GM18867 (cell line): ENCODE measurements around the gene LRP11.
"Not testable (repeated sequence)": the region's sequence is repeated elsewhere in the genome, so short reads cannot be mapped to it uniquely, and the experiment has no call there.

Experiments used
- ATAC-seq: cut with Tn5 transposase; IDR thresholded peaks from one replicate; pipeline ENCODE4 v1.9.1; 2021; ENCODE audit warnings: mild to moderate bottlenecking, moderate library complexity; ENCODE audit not compliant: unreplicated experiment

LRP11 gene

DNA sequence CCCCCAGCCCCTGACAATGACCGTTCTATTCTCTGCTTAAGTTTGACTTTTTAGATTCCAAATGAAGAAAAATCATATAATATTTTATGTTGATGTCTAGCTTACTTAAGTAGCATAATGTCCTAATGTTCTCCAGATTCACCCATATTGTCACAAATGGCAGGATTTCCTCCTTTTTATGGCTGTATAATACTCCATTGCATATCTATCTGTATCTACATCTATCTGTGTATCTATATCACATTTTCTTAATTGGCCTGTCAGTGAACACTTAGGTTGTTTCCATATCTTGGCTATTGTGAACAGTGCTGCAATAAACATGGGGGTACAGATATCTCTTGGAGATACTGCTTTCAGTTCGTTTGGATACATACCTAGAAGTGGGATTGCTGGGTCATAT, 7.0 kb upstream of the LRP11 start:
- ATAC-seq, result no peak

DNA sequence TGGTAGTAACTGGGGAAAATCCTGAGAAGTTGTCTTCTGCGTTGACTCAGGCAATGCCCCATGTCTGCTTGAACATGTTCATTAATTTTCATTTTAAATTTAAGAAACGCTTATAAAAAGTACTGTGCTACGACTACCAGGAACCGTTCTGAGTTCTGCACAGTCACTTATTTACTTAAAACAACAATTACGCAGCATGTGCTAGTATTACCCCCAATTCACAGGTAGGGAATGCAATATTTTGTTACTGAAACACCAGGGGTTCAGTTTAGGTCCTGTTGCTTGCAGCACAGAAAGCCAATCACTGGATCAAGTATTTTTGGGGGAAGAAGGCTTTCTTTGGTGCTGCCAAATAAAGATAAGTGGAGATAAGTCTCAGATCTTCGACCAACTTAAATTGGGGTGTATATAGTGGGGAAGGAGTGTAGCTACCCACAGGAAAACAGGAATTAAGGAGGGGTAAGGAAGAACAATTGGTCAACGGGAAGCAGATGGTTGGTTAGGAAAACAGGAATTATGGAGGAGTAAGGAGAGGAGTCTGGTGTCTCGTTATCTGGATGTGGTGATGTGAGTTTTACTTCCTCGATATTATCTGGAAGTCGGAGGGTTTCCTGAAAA, 5.2 kb upstream of the LRP11 start:
- no peak for ATAC-seq

DNA sequence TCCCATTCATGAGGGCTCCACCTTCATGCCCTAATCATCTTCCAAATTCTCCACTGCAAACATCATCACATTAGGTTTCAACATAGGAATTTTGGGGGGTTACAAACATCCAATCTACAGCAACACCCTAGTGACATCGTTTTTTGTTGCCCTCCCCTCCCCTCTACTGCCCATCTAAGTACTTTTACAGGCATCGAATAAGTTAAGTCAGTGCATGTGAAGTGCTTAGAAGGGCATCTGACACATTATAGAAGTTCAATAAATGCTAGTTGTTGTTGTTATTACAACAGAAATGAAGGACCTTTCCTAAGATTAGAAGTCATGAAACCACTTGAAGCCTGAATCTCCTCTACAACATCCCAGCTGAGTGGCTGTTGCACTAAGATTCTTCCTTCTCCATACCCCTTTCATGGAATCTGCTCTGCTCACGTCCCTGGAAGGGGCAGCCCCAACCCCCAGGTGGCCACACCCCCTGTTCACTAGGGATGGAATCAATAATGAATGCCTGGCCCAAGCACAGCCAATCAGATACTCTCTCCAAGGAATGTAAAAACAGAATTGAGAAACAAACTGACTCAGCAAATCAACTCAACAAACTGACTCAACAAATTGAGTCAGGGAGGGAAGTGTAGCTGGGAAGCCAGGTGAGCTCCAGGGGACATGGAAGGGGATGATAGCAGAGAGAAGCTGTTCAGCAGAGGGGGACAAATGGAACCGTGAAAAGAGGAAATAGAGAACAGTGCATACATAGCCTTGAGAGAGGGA, 3.9 kb upstream of the LRP11 start:
- ATAC-seq, result no peak

GRCh38 chr6:149864578-149865535, 698 bp upstream of the LRP11 start:
- peak; percentile 26 for ATAC-seq

GRCh38 chr6:149862922-149863697, 1.0 kb downstream of the LRP11 start:
- ATAC-seq, result peak; percentile 30

DNA sequence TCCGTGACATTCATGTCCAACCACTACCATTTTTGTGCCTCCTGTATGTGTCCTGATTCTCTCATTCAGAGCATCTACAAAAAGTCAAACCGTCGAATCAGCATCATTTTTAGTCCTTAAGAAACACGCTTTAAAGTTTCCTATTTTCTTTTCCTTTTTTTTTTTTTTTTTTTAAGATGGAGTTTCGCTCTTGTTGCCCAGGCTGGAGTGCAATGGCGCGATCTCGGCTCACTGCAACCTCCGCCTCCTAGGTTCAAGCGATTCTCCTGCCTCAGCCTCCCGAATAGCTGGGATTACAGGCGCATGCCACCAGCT, 1.8 kb downstream of the LRP11 start:
- ATAC-seq, result not testable (repeated sequence)

- ATAC-seq, result no peak
These were observed 2.3 kb downstream of the LRP11 start for GRCh38 chr6:149861603-149862423.

GRCh38 chr6:149860834-149861602, 3.1 kb downstream of the LRP11 start:
- ATAC-seq, result no peak

DNA sequence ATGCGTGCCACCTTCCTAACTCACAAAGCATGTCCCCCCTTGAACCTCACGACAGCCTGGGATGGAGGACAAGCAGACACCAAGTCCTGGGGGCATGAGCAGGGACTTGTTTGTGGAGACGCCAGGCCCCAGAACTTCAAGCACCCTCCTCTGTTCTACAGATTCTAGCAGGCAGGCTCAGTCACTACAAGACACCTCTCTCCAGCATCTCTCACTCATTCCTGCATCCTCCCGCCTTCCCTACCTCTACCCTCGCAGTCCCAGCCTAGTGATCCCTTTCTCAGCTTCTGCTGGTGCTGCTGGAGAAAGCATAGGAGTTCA, 3.7 kb downstream of the LRP11 start:
- no peak for ATAC-seq

- no peak for ATAC-seq
These were observed 4.2 kb downstream of the LRP11 start for GRCh38 chr6:149859938-149860337.

DNA sequence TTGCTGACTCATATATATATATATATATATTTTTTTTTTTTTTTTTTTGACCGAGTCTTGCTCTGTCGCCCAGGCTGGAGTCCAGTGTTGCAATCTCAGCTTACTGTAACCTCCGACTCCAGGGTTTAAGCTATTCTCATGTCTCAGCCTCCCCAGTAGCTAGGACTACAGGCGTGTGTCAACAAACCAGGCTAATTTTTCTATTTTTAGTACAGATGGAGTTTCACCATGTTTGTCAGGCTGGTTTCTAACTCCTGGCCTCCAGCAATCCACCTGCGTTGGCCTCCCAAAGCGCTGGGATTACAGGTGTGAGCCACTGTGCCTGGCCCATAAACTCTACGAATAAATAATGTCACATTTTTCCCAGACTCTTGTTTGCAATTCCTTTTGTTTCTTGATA, 4.8 kb downstream of the LRP11 start:
- no peak for ATAC-seq

DNA sequence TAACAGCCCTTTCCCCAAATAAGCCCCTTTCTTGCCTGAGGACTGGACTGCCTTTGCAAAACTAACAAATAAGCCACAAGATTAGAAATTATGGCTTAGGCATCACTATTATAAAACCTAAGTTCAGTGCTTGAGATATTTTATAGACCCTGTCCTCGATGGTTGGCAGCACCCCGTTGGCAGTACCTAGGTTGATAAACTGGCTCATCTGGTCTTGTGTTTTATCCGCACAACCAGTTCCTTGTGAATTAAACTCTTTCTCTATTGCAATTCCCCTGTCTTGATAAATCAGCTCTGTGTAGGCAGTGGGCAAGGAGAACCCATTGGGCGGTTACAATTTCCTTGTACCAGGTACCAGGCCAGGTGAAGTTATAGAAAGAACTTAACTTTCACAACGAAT, 6.6 kb downstream of the LRP11 start:
- no peak for ATAC-seq

GRCh38 chr6:149856256-149856994, 7.7 kb downstream of the LRP11 start:
- no peak for ATAC-seq

- no peak for ATAC-seq
These were observed 8.4 kb downstream of the LRP11 start for GRCh38 chr6:149855741-149856140.

- no peak for ATAC-seq
These were observed 9.0 kb downstream of the LRP11 start for GRCh38 chr6:149855040-149855654.

- no peak for ATAC-seq
These were observed 9.6 kb downstream of the LRP11 start for GRCh38 chr6:149854532-149854931.

DNA sequence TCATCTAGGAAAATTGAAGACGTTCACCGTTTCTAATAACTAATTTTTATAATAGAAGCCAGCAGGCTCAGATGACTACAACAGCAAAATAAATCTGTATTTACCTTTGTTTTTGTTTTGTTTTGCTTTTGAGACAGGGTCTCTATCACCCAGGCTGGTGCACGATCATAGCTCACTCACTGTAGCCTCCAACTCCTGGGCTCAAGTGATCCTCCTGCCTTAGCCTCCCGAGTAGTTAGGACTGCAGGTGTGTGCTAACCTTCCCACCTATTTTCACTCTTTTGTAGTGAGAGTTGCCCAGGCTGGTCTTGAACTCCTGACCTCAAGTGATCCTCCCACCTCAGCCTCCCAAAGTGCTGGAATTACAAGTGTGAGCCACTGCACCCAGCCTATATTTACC, 10.1 kb downstream of the LRP11 start:
- not testable (repeated sequence) for ATAC-seq

- no peak for ATAC-seq
These were observed 11.3 kb downstream of the LRP11 start for GRCh38 chr6:149852881-149853280.
